Measurements from ENCODE around the gene PITX3.

Gene PITX3

GRCh38 chr10:102230861-102231356 is 10.4 kb downstream of the PITX3 start (continued):
- peak; percentile 26 for TF ChIP-seq ZEB2 (tag by site-specific recombination; IDR thresholded peaks at IDR 0.05)
- TF ChIP-seq ZNF513 (tag by site-specific recombination; IDR thresholded peaks at IDR 0.05), result no peak
- no peak for TF ChIP-seq ZNF155 (tag by site-specific recombination; IDR thresholded peaks at IDR 0.05)
- no peak for TF ChIP-seq ZNF2 (tag by site-specific recombination; IDR thresholded peaks at IDR 0.05)
- TF ChIP-seq ZNF112 (tag by site-specific recombination; IDR thresholded peaks at IDR 0.05), result no peak
- no peak for TF ChIP-seq ZNF48 (tag by site-specific recombination; IDR thresholded peaks at IDR 0.05)
- TF ChIP-seq PRDM6 (tag by site-specific recombination; IDR thresholded peaks at IDR 0.05), result no peak
- no peak for TF ChIP-seq REPIN1 (tag by site-specific recombination; IDR thresholded peaks at IDR 0.05; ENCODE audit: low read depth)
- TF ChIP-seq ZNF610 (tag by site-specific recombination; IDR thresholded peaks at IDR 0.05; ENCODE audit: borderline replicate concordance), result 0 out of 2 replicates have a peak, but pooled peaks have one; percentile 14
- no peak for TF ChIP-seq ZNF830 (tag by site-specific recombination; IDR thresholded peaks at IDR 0.05; ENCODE audit: low read depth)
- TF ChIP-seq GLIS2 (tag by site-specific recombination; IDR thresholded peaks at IDR 0.05), result no peak
- no peak for TF ChIP-seq ZNF157 (tag by site-specific recombination; IDR thresholded peaks at IDR 0.05)
- TF ChIP-seq ZNF274 (IDR thresholded peaks at IDR 0.05; ENCODE audit: low read length), result no peak
- TF ChIP-seq ZNF274 (tag by site-specific recombination; IDR thresholded peaks at IDR 0.05; ENCODE audit: borderline replicate concordance), result no peak
- TF ChIP-seq ZNF239 (tag by site-specific recombination; IDR thresholded peaks at IDR 0.05), result no peak
- TF ChIP-seq ZNF777 (tag by site-specific recombination; IDR thresholded peaks at IDR 0.05; ENCODE audit: borderline replicate concordance), result peak; percentile 96
- no peak for TF ChIP-seq ZFP69B (tag by site-specific recombination; IDR thresholded peaks at IDR 0.05)
- peak; percentile 13 for TF ChIP-seq ZXDB (tag by site-specific recombination; IDR thresholded peaks at IDR 0.05)
- TF ChIP-seq ZNF449 (tag by site-specific recombination; IDR thresholded peaks at IDR 0.05), result 0 out of 2 replicates have a peak, but pooled peaks have one; percentile 12
- TF ChIP-seq ZNF18 (tag by site-specific recombination; IDR thresholded peaks at IDR 0.05), result no peak
- no peak for TF ChIP-seq ZNF138 (tag by site-specific recombination; IDR thresholded peaks at IDR 0.05; ENCODE audit: borderline replicate concordance)
- no peak for TF ChIP-seq ZNF585B (tag by site-specific recombination; IDR thresholded peaks at IDR 0.05)
- TF ChIP-seq ZBTB1 (tag by site-specific recombination; IDR thresholded peaks at IDR 0.05), result no peak
- TF ChIP-seq ZNF521 (tag by site-specific recombination; IDR thresholded peaks at IDR 0.05), result no peak
- peak; percentile 71 for TF ChIP-seq YY1 (tag by site-specific recombination; IDR thresholded peaks at IDR 0.05)
- no peak for TF ChIP-seq ZNF707 (tag by site-specific recombination; IDR thresholded peaks at IDR 0.05)
- TF ChIP-seq MYNN (tag by site-specific recombination; IDR thresholded peaks at IDR 0.05; ENCODE audit: borderline replicate concordance), result no peak
- no peak for TF ChIP-seq ZNF548 (tag by site-specific recombination; IDR thresholded peaks at IDR 0.05)
- no peak for TF ChIP-seq ZNF292 (tag by site-specific recombination; IDR thresholded peaks at IDR 0.05; ENCODE audit: borderline replicate concordance, low read depth)
- TF ChIP-seq PRDM4 (tag by site-specific recombination; IDR thresholded peaks at IDR 0.05), result no peak
- no peak for TF ChIP-seq HOXA7 (CRISPR knock-in tag; IDR thresholded peaks at IDR 0.05; ENCODE audit: borderline replicate concordance)
- TF ChIP-seq SETDB1 (IDR thresholded peaks at IDR 0.05; ENCODE audit: insufficient read length, low read length), result no peak
- TF ChIP-seq ZNF362 (tag by site-specific recombination; IDR thresholded peaks at IDR 0.05), result no peak

Measured in HEK293 (cell line).